ENCODE data around the gene OSBPL10. TPM values are rescaled to one million over a fixed set of nuclear protein-coding genes. Genes with fewer than 3 reads are reported as not detected.
A peak's percentile ranks its signal among the peaks of the same experiment; 100 is the strongest.

OSBPL10 gene
- total RNA-seq, 1 donor from 2014 or later, result 12.1 TPM

- no peak for DNase-seq (ENCODE audit: low spot score)
- Mint-ChIP-seq H3K9me3 (no peaks in the 10 kb centered on the region), H3K4me3 (peak overlapping the region; percentile 61), H3K27me3 (ENCODE audit: insufficient read depth) (no peaks in the 10 kb centered on the region), H3K27ac (peak overlapping the region; percentile 89), H3K4me1 (ENCODE audit: low read depth) (peaks cover 43% of the 10 kb centered on the region), H3K36me3 (ENCODE audit: low read depth) (peaks cover 38% of the 10 kb centered on the region)
- intact Hi-C loops (cut with micrococcal nuclease), result loop anchor here (2.0 to 10.0 kb wide), 7 partner anchors 15 to 479 kb away; no protein-coding TSS in a partner anchor
These were observed 345.0 kb downstream of the OSBPL10 start for GRCh38 chr3:31636049-31636448.

- H3K36me3 Mint-ChIP-seq (ENCODE audit: low read depth), result peaks cover 35% of the 10 kb centered on the region
- H3K4me3 Mint-ChIP-seq, result peak overlapping the region; percentile 61
- intact Hi-C loops (cut with micrococcal nuclease), result loop anchor here (1.0 to 10.0 kb wide), 6 partner anchors 38 to 479 kb away; no protein-coding TSS in a partner anchor
- no peaks in the 10 kb centered on the region for H3K9me3 Mint-ChIP-seq
- peaks cover 43% of the 10 kb centered on the region for H3K4me1 Mint-ChIP-seq (ENCODE audit: low read depth)
- H3K27ac Mint-ChIP-seq, result peak overlapping the region; percentile 89
- no peaks in the 10 kb centered on the region for H3K27me3 Mint-ChIP-seq (ENCODE audit: insufficient read depth)
- no peak for DNase-seq (ENCODE audit: low spot score)
These were observed 345.5 kb downstream of the OSBPL10 start for GRCh38 chr3:31635545-31635944.

GRCh38 chr3:31634476-31634875 is 346.6 kb downstream of the OSBPL10 start:
- Mint-ChIP-seq H3K4me3 (no peak overlapping the region), H3K4me1 (ENCODE audit: low read depth) (peaks cover 43% of the 10 kb centered on the region), H3K27me3 (ENCODE audit: insufficient read depth) (no peaks in the 10 kb centered on the region), H3K27ac (no peak overlapping the region), H3K9me3 (no peaks in the 10 kb centered on the region), H3K36me3 (ENCODE audit: low read depth) (peaks cover 41% of the 10 kb centered on the region)
- intact Hi-C loops (cut with micrococcal nuclease), result loop anchor here (10.0 kb wide), 2 partner anchors 280 to 480 kb away; no protein-coding TSS in a partner anchor
- no peak for DNase-seq (ENCODE audit: low spot score)

GRCh38 chr3:31629054-31629453 is 352.0 kb downstream of the OSBPL10 start:
- DNase-seq (ENCODE audit: low spot score), result no peak
- Mint-ChIP-seq H3K4me1 (ENCODE audit: low read depth) (peaks cover 13% of the 10 kb centered on the region), H3K27me3 (ENCODE audit: insufficient read depth) (no peaks in the 10 kb centered on the region), H3K36me3 (ENCODE audit: low read depth) (peaks cover 56% of the 10 kb centered on the region), H3K4me3 (no peak overlapping the region), H3K27ac (peak overlapping the region; percentile 37), H3K9me3 (no peaks in the 10 kb centered on the region)
- intact Hi-C loops (cut with micrococcal nuclease), result no loop called here

GRCh38 chr3:31625358-31625757 is 355.7 kb downstream of the OSBPL10 start:
- no peak overlapping the region for H3K4me3 Mint-ChIP-seq
- H3K27ac Mint-ChIP-seq, result no peak overlapping the region
- no peaks in the 10 kb centered on the region for H3K27me3 Mint-ChIP-seq (ENCODE audit: insufficient read depth)
- peaks cover 58% of the 10 kb centered on the region for H3K36me3 Mint-ChIP-seq (ENCODE audit: low read depth)
- intact Hi-C loops (cut with micrococcal nuclease), result no loop called here
- peaks cover 37% of the 10 kb centered on the region for H3K4me1 Mint-ChIP-seq (ENCODE audit: low read depth)
- DNase-seq (ENCODE audit: low spot score), result no peak
- H3K9me3 Mint-ChIP-seq, result no peaks in the 10 kb centered on the region

- no peaks in the 10 kb centered on the region for H3K27me3 Mint-ChIP-seq (ENCODE audit: insufficient read depth)
- intact Hi-C loops (cut with micrococcal nuclease), result no loop called here
- DNase-seq (ENCODE audit: low spot score), result no peak
- peak overlapping the region; percentile 9 for H3K27ac Mint-ChIP-seq
- peaks cover 37% of the 10 kb centered on the region for H3K4me1 Mint-ChIP-seq (ENCODE audit: low read depth)
- H3K4me3 Mint-ChIP-seq, result no peak overlapping the region
- H3K36me3 Mint-ChIP-seq (ENCODE audit: low read depth), result peaks cover 53% of the 10 kb centered on the region
- no peaks in the 10 kb centered on the region for H3K9me3 Mint-ChIP-seq
These were observed 356.9 kb downstream of the OSBPL10 start for GRCh38 chr3:31624083-31624709.

GRCh38 chr3:31622636-31623288 is 358.3 kb downstream of the OSBPL10 start:
- DNase-seq (ENCODE audit: low spot score), result no peak
- no peaks in the 10 kb centered on the region for H3K9me3 Mint-ChIP-seq
- H3K36me3 Mint-ChIP-seq (ENCODE audit: low read depth), result peaks cover 52% of the 10 kb centered on the region
- intact Hi-C loops (cut with micrococcal nuclease), result no loop called here
- no peaks in the 10 kb centered on the region for H3K27me3 Mint-ChIP-seq (ENCODE audit: insufficient read depth)
- no peak overlapping the region for H3K4me3 Mint-ChIP-seq
- peaks cover 37% of the 10 kb centered on the region for H3K4me1 Mint-ChIP-seq (ENCODE audit: low read depth)
- no peak overlapping the region for H3K27ac Mint-ChIP-seq

- H3K4me1 Mint-ChIP-seq (ENCODE audit: low read depth), result peaks cover 37% of the 10 kb centered on the region
- H3K36me3 Mint-ChIP-seq (ENCODE audit: low read depth), result peaks cover 47% of the 10 kb centered on the region
- no peak overlapping the region for H3K27ac Mint-ChIP-seq
- intact Hi-C loops (cut with micrococcal nuclease), result loop anchor here (2.0 kb wide), 1 partner anchor 15 kb away; no protein-coding TSS in a partner anchor
- no peaks in the 10 kb centered on the region for H3K9me3 Mint-ChIP-seq
- H3K27me3 Mint-ChIP-seq (ENCODE audit: insufficient read depth), result no peaks in the 10 kb centered on the region
- no peak for DNase-seq (ENCODE audit: low spot score)
- no peak overlapping the region for H3K4me3 Mint-ChIP-seq
These were observed 359.7 kb downstream of the OSBPL10 start for GRCh38 chr3:31621314-31621713.

GRCh38 chr3:31620656-31621055 is 360.4 kb downstream of the OSBPL10 start:
- Mint-ChIP-seq H3K27me3 (ENCODE audit: insufficient read depth) (no peaks in the 10 kb centered on the region), H3K4me1 (ENCODE audit: low read depth) (peaks cover 40% of the 10 kb centered on the region), H3K9me3 (no peaks in the 10 kb centered on the region), H3K4me3 (no peak overlapping the region), H3K36me3 (ENCODE audit: low read depth) (peaks cover 45% of the 10 kb centered on the region), H3K27ac (peak overlapping the region; percentile 27)
- intact Hi-C loops (cut with micrococcal nuclease), result loop anchor here (2.0 kb wide), 1 partner anchor 16 kb away; no protein-coding TSS in a partner anchor
- DNase-seq (ENCODE audit: low spot score), result no peak

GRCh38 chr3:31616711-31617110 is 364.4 kb downstream of the OSBPL10 start:
- no peaks in the 10 kb centered on the region for H3K27me3 Mint-ChIP-seq (ENCODE audit: insufficient read depth)
- intact Hi-C loops (cut with micrococcal nuclease), result loop anchor here (10.0 kb wide), 1 partner anchor 528 kb away; no protein-coding TSS in a partner anchor
- H3K9me3 Mint-ChIP-seq, result no peaks in the 10 kb centered on the region
- DNase-seq (ENCODE audit: low spot score), result no peak
- H3K4me1 Mint-ChIP-seq (ENCODE audit: low read depth), result peaks cover 47% of the 10 kb centered on the region
- H3K36me3 Mint-ChIP-seq (ENCODE audit: low read depth), result peaks cover 46% of the 10 kb centered on the region
- no peak overlapping the region for H3K27ac Mint-ChIP-seq
- H3K4me3 Mint-ChIP-seq, result no peak overlapping the region

- Mint-ChIP-seq H3K4me3 (no peak overlapping the region), H3K27me3 (ENCODE audit: insufficient read depth) (no peaks in the 10 kb centered on the region), H3K27ac (no peak overlapping the region), H3K9me3 (no peaks in the 10 kb centered on the region), H3K36me3 (ENCODE audit: low read depth) (peaks cover 43% of the 10 kb centered on the region), H3K4me1 (ENCODE audit: low read depth) (peaks cover 48% of the 10 kb centered on the region)
- intact Hi-C loops (cut with micrococcal nuclease), result loop anchor here (10.0 kb wide), 1 partner anchor 530 kb away; no protein-coding TSS in a partner anchor
- no peak for DNase-seq (ENCODE audit: low spot score)
These were observed 365.8 kb downstream of the OSBPL10 start for GRCh38 chr3:31615071-31615875.

GRCh38 chr3:31614162-31614921 is 366.7 kb downstream of the OSBPL10 start:
- Mint-ChIP-seq H3K27me3 (ENCODE audit: insufficient read depth) (no peaks in the 10 kb centered on the region), H3K4me1 (ENCODE audit: low read depth) (peaks cover 54% of the 10 kb centered on the region), H3K4me3 (no peak overlapping the region), H3K9me3 (no peaks in the 10 kb centered on the region), H3K36me3 (ENCODE audit: low read depth) (peaks cover 43% of the 10 kb centered on the region), H3K27ac (no peak overlapping the region)
- intact Hi-C loops (cut with micrococcal nuclease), result loop anchor here (5.0 to 10.0 kb wide), 2 partner anchors 363 to 530 kb away; no protein-coding TSS in a partner anchor
- no peak for DNase-seq (ENCODE audit: low spot score)
